Transverse colon (tissue), 3 donors: ENCODE measurements around the gene MRPL55.

Experiments
- EP300 ChIP-seq: sonication (generic); formaldehyde crosslinking; IDR thresholded peaks from one replicate; pipeline ENCODE4 v1.6.1; 2017; ENCODE audit warnings: antibody characterized with exemption, low read depth
- TF ChIP-seq, protein P1 (sequence below), 5 experiments: fragments of 200-600 bp in 3 of 5; fragments of 450-650 bp in 2 of 5; sonication (generic) in 3 of 5; IDR thresholded peaks; 1 replicate in 2 of 5; 2 replicates in 3 of 5; pipeline ENCODE4 v1.5.1; 2016 to 2017; ENCODE audit warnings: antibody characterized with exemption in 5 of 5, inconsistent platforms in 3 of 5, mild to moderate bottlenecking in 2 of 5, moderate library complexity in 1 of 5

- TF ChIP-seq, protein P1, sequence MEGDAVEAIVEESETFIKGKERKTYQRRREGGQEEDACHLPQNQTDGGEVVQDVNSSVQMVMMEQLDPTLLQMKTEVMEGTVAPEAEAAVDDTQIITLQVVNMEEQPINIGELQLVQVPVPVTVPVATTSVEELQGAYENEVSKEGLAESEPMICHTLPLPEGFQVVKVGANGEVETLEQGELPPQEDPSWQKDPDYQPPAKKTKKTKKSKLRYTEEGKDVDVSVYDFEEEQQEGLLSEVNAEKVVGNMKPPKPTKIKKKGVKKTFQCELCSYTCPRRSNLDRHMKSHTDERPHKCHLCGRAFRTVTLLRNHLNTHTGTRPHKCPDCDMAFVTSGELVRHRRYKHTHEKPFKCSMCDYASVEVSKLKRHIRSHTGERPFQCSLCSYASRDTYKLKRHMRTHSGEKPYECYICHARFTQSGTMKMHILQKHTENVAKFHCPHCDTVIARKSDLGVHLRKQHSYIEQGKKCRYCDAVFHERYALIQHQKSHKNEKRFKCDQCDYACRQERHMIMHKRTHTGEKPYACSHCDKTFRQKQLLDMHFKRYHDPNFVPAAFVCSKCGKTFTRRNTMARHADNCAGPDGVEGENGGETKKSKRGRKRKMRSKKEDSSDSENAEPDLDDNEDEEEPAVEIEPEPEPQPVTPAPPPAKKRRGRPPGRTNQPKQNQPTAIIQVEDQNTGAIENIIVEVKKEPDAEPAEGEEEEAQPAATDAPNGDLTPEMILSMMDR (IDR thresholded peaks at IDR 0.05), result peak in 1 of 5 experiments; percentile 28
- no peak for TF ChIP-seq EP300
Observed at GRCh38 chr1:228102791-228103620, 6.1 kb downstream of the MRPL55 start, which contains the start of gene C1orf35.
